HepG2 (cell line): ENCODE results near the gene FHL5. TPM values are rescaled to one million over a fixed set of nuclear protein-coding genes. Genes with fewer than 3 reads are reported as not detected.
A peak's percentile ranks its signal among the peaks of the same experiment; 100 is the strongest.

Source experiments
- ARHGAP35 ChIP-seq: sonication (generic); formaldehyde crosslinking; IDR thresholded peaks from 2 replicates; pipeline ENCODE4 v1.9.0; 2022; ENCODE audit warnings: mild to moderate bottlenecking, inconsistent platforms, moderate library complexity, missing genetic modification reagents, borderline replicate concordance
- DR1 ChIP-seq: sonication (generic); formaldehyde crosslinking; IDR thresholded peaks from 2 replicates; pipeline ENCODE4 v1.8.0; 2021; ENCODE audit warnings: mild to moderate bottlenecking, missing genetic modification reagents, inconsistent platforms
- HMG20B ChIP-seq: conservative IDR thresholded peaks from 2 replicates; pipeline ENCODE4 v1.6.1; 2016; ENCODE audit warnings: missing genetic modification reagents, missing compliant biosample characterization
- MYC ChIP-seq: sonication (generic); formaldehyde crosslinking; IDR thresholded peaks from 2 replicates; pipeline ENCODE4 v1.9.0; 2021; ENCODE audit warnings: missing genetic modification reagents, borderline replicate concordance
- PATZ1 ChIP-seq: sonication (generic); formaldehyde crosslinking; IDR thresholded peaks from 2 replicates; pipeline ENCODE4 v1.4.0; 2020; ENCODE audit warnings: missing genetic modification reagents
- RBFOX2 ChIP-seq: fragments of 200-400 bp; formaldehyde crosslinking; IDR thresholded peaks from 2 replicates; pipeline ENCODE4 v1.6.1; 2017; ENCODE audit warnings: low read depth, mild to moderate bottlenecking, low read length
- RBM22 ChIP-seq: fragments of 200-400 bp; formaldehyde crosslinking; optimal IDR thresholded peaks from 2 replicates; pipeline ENCODE3; 2017; ENCODE audit warnings: mild to moderate bottlenecking, low read length, moderate library complexity
- ZBTB39 ChIP-seq: sonication (generic); formaldehyde crosslinking; IDR thresholded peaks from 2 replicates; pipeline ENCODE4 v1.5.0; 2020; ENCODE audit warnings: missing genetic modification reagents
- ZNF234 ChIP-seq: sonication (generic); formaldehyde crosslinking; conservative IDR thresholded peaks from 2 replicates; pipeline ENCODE4 v1.5.1; 2020; ENCODE audit warnings: mild to moderate bottlenecking, missing genetic modification reagents
- ZNF318 ChIP-seq: sonication (generic); formaldehyde crosslinking; IDR thresholded peaks from 2 replicates; pipeline ENCODE4 v1.4.0; 2020; ENCODE audit warnings: mild to moderate bottlenecking, missing genetic modification reagents
- ZNF512B ChIP-seq: sonication (generic); formaldehyde crosslinking; IDR thresholded peaks from 2 replicates; pipeline ENCODE4 v1.5.1; 2020; ENCODE audit warnings: missing genetic modification reagents, mild to moderate bottlenecking, borderline replicate concordance
- ZSCAN20 ChIP-seq: sonication (generic); formaldehyde crosslinking; IDR thresholded peaks from 2 replicates; pipeline ENCODE4 v1.4.0; 2020; ENCODE audit warnings: missing genetic modification reagents, mild to moderate bottlenecking, borderline replicate concordance
- polyA plus RNA-seq, 8 experiments: library from polyadenylated mRNA; depleted of rRNA in 3 of 8; stranded (reverse) in 7 of 8; unstranded in 1 of 8; fragments of >200 nt; fragmentation: Illumina TruSeq in 4 of 8; extraction: Trizol in 4 of 8; gene quantifications; 2 replicates each; pipeline versions ENCODE4 v1.2.1 to v1.2.3, GENCODE V29; 2011 to 2016; ENCODE audit warnings: low read depth in 4 of 8, missing spikeins in 1 of 8, mixed read lengths in 1 of 8; ENCODE audit not compliant: insufficient read depth in 1 of 8
- total RNA-seq, 5 experiments: library from RNA; depleted of rRNA; stranded (reverse); fragments of >200 nt; fragmentation: Illumina TruSeq; extraction: Trizol; gene quantifications; 2 replicates each; pipeline ENCODE4 v1.2.3, GENCODE V29; 2016; ENCODE audit warnings: low read depth in 1 of 5

Gene FHL5
- total and polyA plus RNA-seq, 2 of the 13 experiments (the other 11 are each of a cell fraction or from before 2014, with no cell fraction given): not detected

- TF ChIP-seq ARHGAP35 (CRISPR knock-in tag): peak; percentile 79; the same call in 1 of the 2 replicates
- peak; percentile 83 for TF ChIP-seq PATZ1 (CRISPR knock-in tag)
- no peak for TF ChIP-seq ZNF512B (CRISPR knock-in tag)
- TF ChIP-seq ZBTB39: no peak
- peak; percentile 99 for TF ChIP-seq RBFOX2
- TF ChIP-seq DR1 (CRISPR knock-in tag): peak; percentile 60
- TF ChIP-seq HMG20B (CRISPR knock-in tag): 0 out of 2 replicates have a peak, but pooled peaks have one; percentile 26
- no peak for TF ChIP-seq ZSCAN20 (CRISPR knock-in tag)
- no peak; the same call in 1 of the 2 replicates for TF ChIP-seq ZNF234 (CRISPR knock-in tag)
- TF ChIP-seq MYC (CRISPR knock-in tag): peak; percentile 72
- TF ChIP-seq ZNF318: no peak
- TF ChIP-seq RBM22: no peak
Measured at GRCh38 chr6:96521644-96522464, 41.1 kb upstream of the FHL5 start, which contains the start of gene UFL1 (continued).
